ENCODE results near the gene KRTAP5-2. TPM values are rescaled to one million over a fixed set of nuclear protein-coding genes. Genes with fewer than 3 reads are reported as not detected.
A peak's percentile ranks its signal among the peaks of the same experiment; 100 is the strongest.

The KRTAP5-2 gene
- total RNA-seq, 2 donors from 2014 or later, result not detected

DNA sequence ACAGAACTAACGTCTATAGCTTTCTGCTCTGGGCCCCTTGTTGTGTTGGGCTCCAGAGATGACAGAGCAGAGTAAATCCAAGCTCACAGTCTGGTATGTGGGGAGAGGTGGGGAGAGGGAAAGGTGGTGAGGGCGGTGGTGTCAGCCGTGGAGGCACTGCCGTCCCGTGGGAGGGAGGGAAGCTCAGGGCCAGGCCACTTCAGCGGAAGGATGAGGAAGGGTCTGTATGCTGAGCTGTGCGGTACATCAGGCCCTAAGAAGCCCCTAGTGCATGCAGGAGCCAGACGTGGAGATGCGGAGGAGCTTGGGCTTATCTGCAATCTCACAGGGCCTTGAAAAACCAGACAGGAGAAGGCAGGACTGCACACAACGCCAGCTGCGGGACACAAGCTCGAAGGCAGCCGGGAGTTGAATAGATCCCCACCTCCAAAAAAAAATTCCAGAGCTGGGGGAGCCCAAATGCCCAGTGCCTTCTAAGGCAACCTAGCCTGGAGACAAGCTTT, 33.0 kb upstream of the KRTAP5-2 start:
- Histone ChIP-seq H3K36me3 (no peaks in the 10 kb centered on the region), H3K27me3 (replicated peaks; ENCODE audit: insufficient read depth) (peaks cover 7% of the 10 kb centered on the region)
- ATAC-seq (ENCODE audit: insufficient number of reproducible peaks, low FRiP score, low read depth), result no peak

DNA sequence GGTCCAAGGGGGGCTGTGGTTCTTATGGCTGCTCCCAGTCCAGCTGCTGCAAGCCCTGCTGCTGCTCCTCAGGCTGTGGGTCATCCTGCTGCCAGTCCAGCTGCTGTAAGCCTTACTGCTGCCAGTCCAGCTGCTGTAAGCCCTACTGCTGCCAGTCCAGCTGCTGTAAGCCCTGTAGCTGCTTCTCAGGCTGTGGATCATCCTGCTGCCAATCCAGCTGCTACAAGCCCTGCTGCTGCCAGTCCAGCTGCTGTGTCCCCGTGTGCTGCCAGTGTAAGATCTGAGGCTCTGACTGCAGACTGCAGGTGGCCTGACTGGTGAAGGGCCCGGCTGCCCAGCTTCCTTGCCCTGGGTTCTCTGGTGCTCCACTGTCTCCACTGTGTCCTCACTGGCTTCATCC, 32.2 kb upstream of the KRTAP5-2 start:
- no peak for ATAC-seq (ENCODE audit: insufficient number of reproducible peaks, low FRiP score, low read depth)
- DNase-seq (ENCODE audit: low spot score), result no peak
- Histone ChIP-seq H3K4me3 (no peak overlapping the region), H3K27ac (no peak overlapping the region), H3K27me3 (replicated peaks; ENCODE audit: insufficient read depth) (peaks cover 7% of the 10 kb centered on the region), H3K4me1 (ENCODE audit: control insufficient read depth in 1 of 2, low read depth in 2 of 2) (no peaks in the 10 kb centered on the region), H3K9me3 (no peaks in the 10 kb centered on the region), H3K36me3 (no peaks in the 10 kb centered on the region)
- TF ChIP-seq, protein P1, sequence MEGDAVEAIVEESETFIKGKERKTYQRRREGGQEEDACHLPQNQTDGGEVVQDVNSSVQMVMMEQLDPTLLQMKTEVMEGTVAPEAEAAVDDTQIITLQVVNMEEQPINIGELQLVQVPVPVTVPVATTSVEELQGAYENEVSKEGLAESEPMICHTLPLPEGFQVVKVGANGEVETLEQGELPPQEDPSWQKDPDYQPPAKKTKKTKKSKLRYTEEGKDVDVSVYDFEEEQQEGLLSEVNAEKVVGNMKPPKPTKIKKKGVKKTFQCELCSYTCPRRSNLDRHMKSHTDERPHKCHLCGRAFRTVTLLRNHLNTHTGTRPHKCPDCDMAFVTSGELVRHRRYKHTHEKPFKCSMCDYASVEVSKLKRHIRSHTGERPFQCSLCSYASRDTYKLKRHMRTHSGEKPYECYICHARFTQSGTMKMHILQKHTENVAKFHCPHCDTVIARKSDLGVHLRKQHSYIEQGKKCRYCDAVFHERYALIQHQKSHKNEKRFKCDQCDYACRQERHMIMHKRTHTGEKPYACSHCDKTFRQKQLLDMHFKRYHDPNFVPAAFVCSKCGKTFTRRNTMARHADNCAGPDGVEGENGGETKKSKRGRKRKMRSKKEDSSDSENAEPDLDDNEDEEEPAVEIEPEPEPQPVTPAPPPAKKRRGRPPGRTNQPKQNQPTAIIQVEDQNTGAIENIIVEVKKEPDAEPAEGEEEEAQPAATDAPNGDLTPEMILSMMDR (IDR thresholded peaks at IDR 0.05), result no peak

More for the DNA sequence above, 33.0 kb upstream of the KRTAP5-2 start:
- no peaks in the 10 kb centered on the region for H3K9me3 ChIP-seq
- TF ChIP-seq, protein P1 (IDR thresholded peaks at IDR 0.05), result no peak
- no peak for DNase-seq (ENCODE audit: low spot score)
- no peak overlapping the region for H3K4me3 ChIP-seq
- H3K4me1 ChIP-seq (ENCODE audit: control insufficient read depth in 1 of 2, low read depth in 2 of 2), result no peaks in the 10 kb centered on the region
- no peak overlapping the region for H3K27ac ChIP-seq

- Histone ChIP-seq H3K4me1 (ENCODE audit: control insufficient read depth in 1 of 2, low read depth in 2 of 2) (no peaks in the 10 kb centered on the region), H3K36me3 (no peaks in the 10 kb centered on the region), H3K27ac (no peak within 1 kb of the TSS), H3K9me3 (no peaks in the 10 kb centered on the region), H3K27me3 (replicated peaks; ENCODE audit: insufficient read depth) (peaks cover 7% of the 10 kb centered on the region), H3K4me3 (no peak within 1 kb of the TSS)
- ATAC-seq (ENCODE audit: insufficient number of reproducible peaks, low FRiP score, low read depth) (no peak), DNase-seq (ENCODE audit: low spot score) (no peak)
- TF ChIP-seq, protein P1 (IDR thresholded peaks at IDR 0.05), result no peak
These were observed 31.5 kb upstream of the KRTAP5-2 start, which contains the start of gene KRTAP5-5 for GRCh38 chr11:1629326-1630185. KRTAP5-5 (plus strand) TSS chr11:1629775; CDS start chr11:1629841, 66 bp downstream.

GRCh38 chr11:1628506-1629325, 30.6 kb upstream of the KRTAP5-2 start:
- TF ChIP-seq, protein P1 (IDR thresholded peaks at IDR 0.05), result peak; percentile 73
- H3K27ac ChIP-seq, result no peak overlapping the region

DNA sequence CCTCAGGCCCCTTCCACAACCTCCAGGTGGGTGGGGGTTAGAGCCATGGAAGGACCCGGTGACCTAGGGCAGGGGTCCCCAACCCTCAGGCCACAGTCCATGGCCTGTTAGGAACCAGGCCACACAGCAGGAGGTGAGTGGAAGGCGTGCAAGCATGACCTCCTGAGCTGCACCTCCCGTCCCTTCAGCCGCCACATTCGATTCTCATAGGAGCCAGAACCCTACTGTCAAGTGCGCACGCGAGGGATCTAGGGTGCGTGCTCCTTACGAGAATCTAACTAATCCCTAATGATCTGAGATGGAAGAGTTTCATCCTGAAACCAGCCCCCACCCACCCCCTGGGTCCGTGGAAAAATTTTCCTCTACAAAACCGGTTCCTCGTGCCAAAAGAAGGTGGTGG, 27.4 kb upstream of the KRTAP5-2 start:
- TF ChIP-seq, protein P1 (IDR thresholded peaks at IDR 0.05), result no peak
- Histone ChIP-seq H3K4me3 (no peak overlapping the region), H3K27me3 (replicated peaks; ENCODE audit: insufficient read depth) (peaks cover under 1% of the 10 kb centered on the region), H3K27ac (no peak overlapping the region), H3K4me1 (ENCODE audit: control insufficient read depth in 1 of 2, low read depth in 2 of 2) (no peaks in the 10 kb centered on the region), H3K36me3 (no peaks in the 10 kb centered on the region), H3K9me3 (no peaks in the 10 kb centered on the region)
- no peak for DNase-seq (ENCODE audit: low spot score)
- ATAC-seq (ENCODE audit: insufficient number of reproducible peaks, low FRiP score, low read depth), result no peak

More at GRCh38 chr11:1628506-1629325, 30.6 kb upstream of the KRTAP5-2 start:
- Histone ChIP-seq H3K4me3 (no peak overlapping the region), H3K4me1 (ENCODE audit: control insufficient read depth in 1 of 2, low read depth in 2 of 2) (no peaks in the 10 kb centered on the region), H3K36me3 (no peaks in the 10 kb centered on the region), H3K27me3 (replicated peaks; ENCODE audit: insufficient read depth) (peaks cover 7% of the 10 kb centered on the region), H3K9me3 (no peaks in the 10 kb centered on the region)
- no peak for DNase-seq (ENCODE audit: low spot score)
- no peak for ATAC-seq (ENCODE audit: insufficient number of reproducible peaks, low FRiP score, low read depth)

Measured in thoracic aorta (tissue), 2 donors.